DOHH2 (cell line): Measurements from ENCODE around the gene TFPT.

Experiments used
- H3F3A ChIP-seq: fragments of 200-600 bp; sonication (generic), shearing (Covaris generic); 2 replicates; pipeline ENCODE4 v1.6.0; 2016; ENCODE audit warnings: antibody characterized with exemption, mild to moderate bottlenecking; ENCODE audit not compliant: control insufficient read depth, insufficient read depth
- H3K27ac ChIP-seq: fragments of 200-600 bp; sonication (generic); 2 replicates; pipeline ENCODE4 v1.5.1; 2014; ENCODE audit warnings: low read depth, mild to moderate bottlenecking, low read length, moderate library complexity
- H3K27me3 ChIP-seq: fragments of 200-600 bp; sonication (generic); 2 replicates; pipeline ENCODE4 v1.6.1; 2014; ENCODE audit warnings: mild to moderate bottlenecking, low read length, mixed read lengths; ENCODE audit not compliant: control insufficient read depth
- H3K36me3 ChIP-seq: fragments of 200-600 bp; sonication (generic); 2 replicates; pipeline ENCODE4 v1.6.1; 2014; ENCODE audit warnings: mild to moderate bottlenecking, low read length, moderate library complexity, mixed read lengths; ENCODE audit not compliant: control insufficient read depth
- H3K4me1 ChIP-seq: fragments of 200-600 bp; sonication (generic); 2 replicates; pipeline ENCODE4 v1.6.1; 2014; ENCODE audit warnings: mild to moderate bottlenecking, low read length, mixed read lengths; ENCODE audit not compliant: control insufficient read depth
- H3K4me2 ChIP-seq: fragments of 200-600 bp; sonication (generic); 2 replicates; pipeline ENCODE4 v1.6.0; 2014; ENCODE audit warnings: mild to moderate bottlenecking, low read length, moderate library complexity
- H3K4me3 ChIP-seq: fragments of 200-600 bp; sonication (generic); 2 replicates; pipeline ENCODE4 v1.5.1; 2014; ENCODE audit warnings: mild to moderate bottlenecking, low read length, mixed read lengths
- H3K79me2 ChIP-seq: fragments of 200-600 bp; sonication (generic); 2 replicates; pipeline ENCODE4 v1.6.1; 2014; ENCODE audit warnings: mild to moderate bottlenecking, low read length, mixed read lengths; ENCODE audit not compliant: control insufficient read depth
- H3K9me2 ChIP-seq: fragments of 200-600 bp; sonication (generic); replicated peaks from 2 replicates; pipeline ENCODE4 v1.6.1; 2014; ENCODE audit warnings: mild to moderate bottlenecking, low read length, mixed read lengths; ENCODE audit not compliant: control insufficient read depth
- H3K9me3 ChIP-seq: fragments of 200-600 bp; sonication (generic); 2 replicates; pipeline ENCODE4 v1.6.1; 2014; ENCODE audit warnings: antibody characterized with exemption, low read length, mixed read lengths; ENCODE audit not compliant: control insufficient read depth, insufficient read depth
- H4K20me1 ChIP-seq: fragments of 200-600 bp; sonication (generic); 2 replicates; pipeline ENCODE4 v1.6.0; 2014; ENCODE audit warnings: low read depth, mild to moderate bottlenecking, antibody characterized with exemption, low read length, moderate library complexity; ENCODE audit not compliant: control insufficient read depth, insufficient read depth
- CTCF ChIP-seq: fragments of 200-600 bp; sonication (generic); IDR thresholded peaks from one replicate; pipeline ENCODE4 v1.5.1; 2014; ENCODE audit warnings: antibody characterized with exemption, mild to moderate bottlenecking, low read depth, low read length; ENCODE audit not compliant: poor library complexity, severe bottlenecking
- EZH2phosphoT487 ChIP-seq: fragments of 200-600 bp; sonication (generic); IDR thresholded peaks from 2 replicates; pipeline ENCODE4 v1.6.1; 2017; ENCODE audit warnings: borderline replicate concordance, mild to moderate bottlenecking, antibody characterized with exemption, low read length, moderate library complexity, mixed read lengths

Gene TFPT

GRCh38 chr19:54133957-54134590 is 18.6 kb upstream of the TFPT start:
- peaks cover 15% of the 10 kb centered on the region for H3K79me2 ChIP-seq
- no peaks in the 10 kb centered on the region for H3K27me3 ChIP-seq
- H4K20me1 ChIP-seq: 0 out of 2 replicates have a peak, but pooled peaks cover 6% of the 10 kb centered on the region
- H3K9me3 ChIP-seq: no peaks in the 10 kb centered on the region
- H3K27ac ChIP-seq: no peak overlapping the region
- no peak overlapping the region for H3K4me3 ChIP-seq
- peaks cover 28% of the 10 kb centered on the region for H3K36me3 ChIP-seq
- no peaks in the 10 kb centered on the region for H3K9me2 ChIP-seq
- peaks cover 18% of the 10 kb centered on the region for H3K4me1 ChIP-seq
- no peak overlapping the region for H3K4me2 ChIP-seq
- TF ChIP-seq CTCF (no peak), EZH2phosphoT487 (no peak)
- H3F3A ChIP-seq: no peaks in the 10 kb centered on the region

- Histone ChIP-seq H3F3A (no peaks in the 10 kb centered on the region), H3K4me3 (no peak overlapping the region), H3K4me1 (peaks cover 11% of the 10 kb centered on the region), H3K27me3 (no peaks in the 10 kb centered on the region), H3K79me2 (peaks cover 9% of the 10 kb centered on the region), H3K9me3 (no peaks in the 10 kb centered on the region), H4K20me1 (0 out of 2 replicates have a peak, but pooled peaks cover 3% of the 10 kb centered on the region), H3K4me2 (no peak overlapping the region), H3K9me2 (no peaks in the 10 kb centered on the region), H3K36me3 (peaks cover 31% of the 10 kb centered on the region), H3K27ac (no peak overlapping the region)
- TF ChIP-seq EZH2phosphoT487: no peak
- TF ChIP-seq CTCF: no peak
Measured at GRCh38 chr19:54133312-54133956, 18.0 kb upstream of the TFPT start.

- Histone ChIP-seq H3K9me2 (no peaks in the 10 kb centered on the region), H3K4me1 (no peaks in the 10 kb centered on the region), H3K9me3 (no peaks in the 10 kb centered on the region), H3K36me3 (peaks cover 50% of the 10 kb centered on the region), H3K4me2 (no peak overlapping the region), H4K20me1 (0 out of 2 replicates have a peak, but pooled peaks cover 3% of the 10 kb centered on the region), H3F3A (no peaks in the 10 kb centered on the region), H3K27ac (no peak overlapping the region), H3K4me3 (no peak overlapping the region), H3K27me3 (no peaks in the 10 kb centered on the region), H3K79me2 (no peaks in the 10 kb centered on the region)
- TF ChIP-seq CTCF: no peak
- no peak for TF ChIP-seq EZH2phosphoT487
Measured at GRCh38 chr19:54129617-54129996, 14.2 kb upstream of the TFPT start.
